HCT116 (cell line): ENCODE measurements around the gene RNF41. TPM values are rescaled to one million over a fixed set of nuclear protein-coding genes. Genes with fewer than 3 reads are reported as not detected.

Source experiments
- ATAC-seq: fragments of 200-7000 bp; cut with Tn5 transposase; 2 replicates; pipeline ENCODE4 v1.9.1; 2020; ENCODE audit warnings: mild to moderate bottlenecking, moderate library complexity
- BruUV-seq: library from RNA; stranded (reverse); fragments of 400-500 nt; replicated peaks from 2 replicates; lab custom pipeline; 2021; lab: Mats Ljungman, UMichigan
- CTCF ChIA-PET: fragments of 300-600 bp; sonication (Branson Sonifier 250); formaldehyde crosslinking; loops from one replicate; lab custom pipeline; 2021; ENCODE audit warnings: antibody characterized with exemption; lab: Charles Lee
- POLR2A ChIA-PET: fragments of 300-600, 350-600 bp; sonication (Branson Sonifier 250); formaldehyde crosslinking; loops from one replicate; lab custom pipeline; 2021; ENCODE audit warnings: antibody characterized with exemption; lab: Charles Lee
- RAD21 ChIA-PET, 2 experiments: fragments of 300-600 bp; sonication (Branson Sonifier 250); formaldehyde crosslinking; loops; one replicate each; lab custom pipeline; 2023; ENCODE audit warnings: low total read pairs in 2 of 2; ENCODE audit not compliant: uncharacterized antibody in 2 of 2, unreplicated experiment in 2 of 2, low non-redundant PET in 1 of 2; lab: Charles Lee
- DNase-seq: peaks from one replicate; pipeline ENCODE4 v3.0.0-alpha.2; 2010; ENCODE audit warnings: low read depth, low spot score
- H2AFZ ChIP-seq: fragments of 200-600 bp; shearing (Covaris generic), sonication (generic); 2 replicates; pipeline ENCODE4 v1.6.1; 2017; ENCODE audit warnings: low read depth, mixed run types, mixed read lengths, antibody characterized with exemption, low read length; ENCODE audit not compliant: poor library complexity, severe bottlenecking
- H3K27ac ChIP-seq: 2 replicates; pipeline ENCODE4 v1.5.1; 2012; ENCODE audit warnings: low read depth, low read length
- H3K27me3 ChIP-seq: fragments of 200-600 bp; sonication (generic); 2 replicates; pipeline ENCODE4 v1.6.1; 2016; ENCODE audit warnings: mixed run types, low read length, mixed read lengths; ENCODE audit not compliant: insufficient read depth
- H3K36me3 ChIP-seq, 2 experiments: fragments of 200-500 bp in 1 of 2; fragments of 200-600 bp in 1 of 2; sonication (Bioruptor generic) in 1 of 2; sonication (generic) in 1 of 2; 2 replicates each; pipeline versions ENCODE4 v1.5.1 to v1.6.1; 2014 to 2016; ENCODE audit warnings: low read length in 2 of 2, inconsistent platforms in 1 of 2, mixed read lengths in 1 of 2, mixed run types in 1 of 2; ENCODE audit not compliant: insufficient read depth in 2 of 2, control insufficient read depth in 1 of 2
- H3K4me1 ChIP-seq, 2 experiments: fragments of 200-600 bp in 1 of 2; sonication (generic) in 1 of 2; 2 replicates each; pipeline versions ENCODE4 v1.5.1 to v1.6.1; 2012 to 2017; ENCODE audit warnings: low read length in 2 of 2, inconsistent platforms in 1 of 2, mild to moderate bottlenecking in 1 of 2, mixed read lengths in 1 of 2, mixed run types in 1 of 2, moderate library complexity in 1 of 2; ENCODE audit not compliant: insufficient read depth in 2 of 2, control insufficient read depth in 1 of 2
- H3K4me2 ChIP-seq: fragments of 200-600 bp; sonication (generic); 2 replicates; pipeline ENCODE4 v1.6.1; 2017; ENCODE audit warnings: mixed run types, low read length, mixed read lengths
- H3K4me3 ChIP-seq, 2 experiments: fragments of 200-600 bp in 1 of 2; sonication (generic) in 1 of 2; replicated peaks in 1 of 2; 2 replicates each; pipeline ENCODE4 v1.5.1; 2011 to 2016; ENCODE audit warnings: low read length in 2 of 2, control low read depth in 1 of 2, low read depth in 1 of 2, mild to moderate bottlenecking in 1 of 2, mixed read lengths in 1 of 2, mixed run types in 1 of 2
- H3K79me2 ChIP-seq: fragments of 200-600 bp; sonication (generic); 2 replicates; pipeline ENCODE4 v1.6.1; 2017; ENCODE audit warnings: mild to moderate bottlenecking, mixed run types, low read length, moderate library complexity, mixed read lengths; ENCODE audit not compliant: insufficient read depth
- H3K9ac ChIP-seq: fragments of 200-600 bp; sonication (generic); 2 replicates; pipeline ENCODE4 v1.6.1; 2016; ENCODE audit warnings: low read length, mixed read lengths
- H3K9me2 ChIP-seq: fragments of 200-600 bp; sonication (generic), shearing (Covaris generic); 2 replicates; pipeline ENCODE4 v1.6.1; 2017; ENCODE audit warnings: mixed run types, mild to moderate bottlenecking, moderate library complexity; ENCODE audit not compliant: insufficient read depth
- H3K9me3 ChIP-seq, 2 experiments: fragments of 200-500 bp in 1 of 2; fragments of 200-600 bp in 1 of 2; sonication (Bioruptor generic) in 1 of 2; sonication (generic) in 1 of 2; 2 replicates each; pipeline ENCODE4 v1.6.1; 2014 to 2017; ENCODE audit warnings: low read length in 2 of 2, mixed read lengths in 2 of 2, inconsistent platforms in 1 of 2, low read depth in 1 of 2, mild to moderate bottlenecking in 1 of 2, mixed run types in 1 of 2, moderate library complexity in 1 of 2; ENCODE audit not compliant: control insufficient read depth in 1 of 2, insufficient read depth in 1 of 2
- H4K20me1 ChIP-seq: fragments of 200-600 bp; sonication (generic), shearing (Covaris generic); 2 replicates; pipeline ENCODE4 v1.6.1; 2017; ENCODE audit warnings: mixed run types, mild to moderate bottlenecking, moderate library complexity; ENCODE audit not compliant: insufficient read depth
- CEBPB ChIP-seq: IDR thresholded peaks from 2 replicates; pipeline ENCODE4 v1.6.1; 2012; ENCODE audit warnings: low read depth
- CTCF ChIP-seq, 3 experiments: fragments of 200-600 bp in 1 of 3; sonication (generic) in 1 of 3; IDR thresholded peaks in 2 of 3; conservative IDR thresholded peaks in 1 of 3; 2 replicates each; pipeline ENCODE4 v1.5.1; 2012 to 2017; ENCODE audit warnings: low read depth in 2 of 3, low read length in 2 of 3, antibody characterized with exemption in 1 of 3, borderline replicate concordance in 1 of 3, control low read depth in 1 of 3, mild to moderate bottlenecking in 1 of 3, mixed read lengths in 1 of 3, mixed run types in 1 of 3, moderate library complexity in 1 of 3; ENCODE audit not compliant: insufficient read depth in 1 of 3
- EZH2 ChIP-seq: fragments of 200-600 bp; sonication (generic); IDR thresholded peaks from 2 replicates; pipeline ENCODE4 v1.6.1; 2017; ENCODE audit warnings: antibody characterized with exemption, mixed run types
- FOSL1 ChIP-seq: IDR thresholded peaks from 2 replicates; pipeline ENCODE4 v1.6.1; 2012; ENCODE audit warnings: low read depth
- POLR2A ChIP-seq: IDR thresholded peaks from 2 replicates; pipeline ENCODE4 v1.7.0; 2011; ENCODE audit warnings: borderline replicate concordance; ENCODE audit not compliant: insufficient read depth, insufficient read length; ENCODE audit errors: extremely low read depth
- POLR2AphosphoS5 ChIP-seq: IDR thresholded peaks from 2 replicates; pipeline ENCODE4 v1.6.1; 2011; ENCODE audit warnings: mild to moderate bottlenecking, low read depth, low read length, moderate library complexity
- RAD21 ChIP-seq: IDR thresholded peaks from 2 replicates; pipeline ENCODE4 v1.6.1; 2012; ENCODE audit warnings: low read depth, mild to moderate bottlenecking
- SIN3A ChIP-seq: IDR thresholded peaks from 2 replicates; pipeline ENCODE4 v1.6.1; 2012; ENCODE audit warnings: low read depth
- TCF7L2 ChIP-seq: IDR thresholded peaks from 2 replicates; pipeline ENCODE4 v1.7.0; 2011; ENCODE audit warnings: borderline replicate concordance, inconsistent platforms; ENCODE audit not compliant: insufficient read depth, insufficient read length; ENCODE audit errors: extremely low read depth
- ZNF274 ChIP-seq: fragments of 200-500 bp; sonication (Bioruptor generic); IDR thresholded peaks from 2 replicates; pipeline ENCODE4 v1.6.1; 2014; ENCODE audit warnings: mild to moderate bottlenecking, low read depth, low read length, inconsistent platforms
- intact Hi-C: fragments of 100-400 bp; cut with micrococcal nuclease; formaldehyde crosslinking; loops from 2 replicates; pipeline ENCODE4 v1.10.0; 2022
- total RNA-seq: library from RNA; stranded (reverse); gene quantifications from one replicate; pipeline ENCODE4 v1.2.1, GENCODE V29; 2021; ENCODE audit not compliant: unreplicated experiment
- TF ChIP-seq, protein P1 (sequence below): IDR thresholded peaks from 2 replicates; pipeline ENCODE4 v1.6.1; 2011; ENCODE audit warnings: mild to moderate bottlenecking, low read length, moderate library complexity; ENCODE audit not compliant: insufficient replicate concordance; ENCODE audit errors: extremely low read depth

The RNF41 gene
- total RNA-seq, 1 experiment from 2014 or later: 40.6 TPM

GRCh38 chr12:56222531-56222895 lies 791 bp upstream of the RNF41 start:
- Histone ChIP-seq H3K27me3 (no peaks in the 10 kb centered on the region), H3K9me3 (no peaks in the 10 kb centered on the region), H3K9me2 (no peaks in the 10 kb centered on the region), H3K4me3 (peak overlapping the region; percentile 91 to 92), H3K4me2 (peak overlapping the region; percentile 94), H4K20me1 (no peaks in the 10 kb centered on the region), H2AFZ (no peak overlapping the region), H3K79me2 (peaks cover 15% of the 10 kb centered on the region)
- ChIA-PET POLR2A (interaction anchor here (0.7 to 2.5 kb wide), 11 partner anchors 11 to 178 kb away, joined by 3 to 13 read pairs (median 4); partner anchors contain the start of genes ANKRD52, PA2G4, SMARCC2 and ZC3H10), RAD21 (interaction anchor here in 1 of 2 experiments (0.9 kb wide), 1 partner anchor 16 kb away, joined by 5 read pairs; no protein-coding TSS in a partner anchor)
- no TSS peak for BruUV-seq
- ATAC-seq: no peak
- intact Hi-C loops: loop anchor here (5.0 kb wide), 1 partner anchor 35 kb away; the partner anchor contains the start of gene ANKRD52
- no peak for DNase-seq
- no peak for TF ChIP-seq EZH2
- peak; percentile 14; the same call in 1 of the 2 replicates for TF ChIP-seq SIN3A
- TF ChIP-seq POLR2A: peak; percentile 13
- TF ChIP-seq, all 23 proteins: peak for 2
- Histone ChIP-seq H3K4me1 (peaks cover 8 to 35% of the 10 kb centered on the region in 2 experiments; a peak in 3 of 4 replicates), H3K9ac (peak overlapping the region; percentile 83), H3K27ac (peak overlapping the region; percentile 82), H3K36me3 (no peaks in the 10 kb centered on the region)
- CTCF ChIA-PET: interaction anchor here (0.8 to 2.6 kb wide), 7 partner anchors 11 to 242 kb away, joined by 3 to 16 read pairs (median 10); partner anchors contain the start of genes SMARCC2 and ZC3H10

DNA sequence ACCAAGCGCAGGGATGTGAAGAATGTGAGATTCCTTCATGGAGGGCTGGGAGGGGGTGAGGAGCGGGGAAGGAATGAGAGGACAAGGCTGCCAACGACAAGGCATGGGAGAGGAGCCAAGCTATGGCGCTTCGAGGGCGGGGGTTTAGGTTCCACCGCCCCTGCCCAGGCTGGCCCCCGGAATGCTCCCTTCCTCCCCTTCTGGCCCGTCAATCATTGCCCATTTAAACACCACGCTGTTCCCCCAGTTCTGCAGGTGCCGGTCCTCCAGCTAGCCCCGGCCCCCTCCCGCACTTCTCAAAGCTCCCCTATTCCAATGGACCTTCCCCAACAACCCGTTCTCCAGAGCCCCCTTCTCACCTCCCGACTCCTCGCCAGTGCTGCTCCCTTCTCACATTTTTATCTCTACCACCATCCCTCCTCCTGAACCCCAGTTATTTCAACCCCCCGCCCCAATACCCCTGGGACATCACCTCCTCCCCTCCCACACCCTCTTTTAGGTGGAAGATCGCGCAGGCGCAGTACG lies 428 bp downstream of the RNF41 start:
- Histone ChIP-seq H4K20me1 (no peaks in the 10 kb centered on the region), H3K4me3 (peak overlapping the region; percentile 91 to 92), H3K4me1 (peaks cover 8 to 35% of the 10 kb centered on the region in 2 experiments; a peak in 3 of 4 replicates), H3K9ac (peak overlapping the region; percentile 83), H3K27me3 (no peaks in the 10 kb centered on the region), H3K9me3 (no peaks in the 10 kb centered on the region), H3K9me2 (no peaks in the 10 kb centered on the region), H3K4me2 (peak overlapping the region; percentile 94), H3K36me3 (peaks cover 3% of the 10 kb centered on the region in 2 experiments; a peak in 3 of 4 replicates), H3K27ac (peak overlapping the region; percentile 82), H2AFZ (peak overlapping the region; percentile 35), H3K79me2 (peaks cover 15% of the 10 kb centered on the region)
- ChIA-PET CTCF (interaction anchor here (1.1 to 2.6 kb wide), 8 partner anchors 10 to 483 kb away, joined by 3 to 16 read pairs (median 8); partner anchors contain the start of genes SMARCC2 and ZC3H10), POLR2A (interaction anchor here (0.8 to 2.5 kb wide), 16 partner anchors 12 to 504 kb away, joined by 3 to 13 read pairs (median 4); partner anchors contain the start of genes ANKRD52, CNPY2, COQ10A and ESYT1), RAD21 (no interaction called here)
- peak; percentile 1 for ATAC-seq
- BruUV-seq: TSS peak; percentile 89
- intact Hi-C loops: loop anchor here (5.0 kb wide), 1 partner anchor 36 kb away; the partner anchor contains the start of gene ANKRD52
- no peak for TF ChIP-seq TCF7L2
- TF ChIP-seq CEBPB: no peak
- no peak for TF ChIP-seq CTCF (IDR thresholded peaks at IDR 0.05 in 2 of 3, conservative IDR thresholded peaks at IDR 0.05 in 1 of 3; ENCODE audit: borderline replicate concordance in 1 of 3, insufficient read depth in 1 of 3, low read depth in 2 of 3, low read length in 2 of 3)
- TF ChIP-seq POLR2A: no peak
- no peak for TF ChIP-seq POLR2AphosphoS5
- TF ChIP-seq FOSL1: no peak
- TF ChIP-seq, protein P1, sequence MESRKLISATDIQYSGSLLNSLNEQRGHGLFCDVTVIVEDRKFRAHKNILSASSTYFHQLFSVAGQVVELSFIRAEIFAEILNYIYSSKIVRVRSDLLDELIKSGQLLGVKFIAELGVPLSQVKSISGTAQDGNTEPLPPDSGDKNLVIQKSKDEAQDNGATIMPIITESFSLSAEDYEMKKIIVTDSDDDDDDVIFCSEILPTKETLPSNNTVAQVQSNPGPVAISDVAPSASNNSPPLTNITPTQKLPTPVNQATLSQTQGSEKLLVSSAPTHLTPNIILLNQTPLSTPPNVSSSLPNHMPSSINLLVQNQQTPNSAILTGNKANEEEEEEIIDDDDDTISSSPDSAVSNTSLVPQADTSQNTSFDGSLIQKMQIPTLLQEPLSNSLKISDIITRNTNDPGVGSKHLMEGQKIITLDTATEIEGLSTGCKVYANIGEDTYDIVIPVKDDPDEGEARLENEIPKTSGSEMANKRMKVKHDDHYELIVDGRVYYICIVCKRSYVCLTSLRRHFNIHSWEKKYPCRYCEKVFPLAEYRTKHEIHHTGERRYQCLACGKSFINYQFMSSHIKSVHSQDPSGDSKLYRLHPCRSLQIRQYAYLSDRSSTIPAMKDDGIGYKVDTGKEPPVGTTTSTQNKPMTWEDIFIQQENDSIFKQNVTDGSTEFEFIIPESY: no peak
- no peak for TF ChIP-seq ZNF274
- TF ChIP-seq RAD21: no peak
- no peak for DNase-seq
